Brain microvascular endothelial cell (primary cell): Measurements from ENCODE around the gene ARHGAP26.
"Not testable (repeated sequence)": the region's sequence is repeated elsewhere in the genome, so short reads cannot be mapped to it uniquely, and the experiment has no call there.

ENCODE experiments used
- DNase-seq: peaks from one replicate; pipeline ENCODE4 v3.0.0-alpha.2; 2020
- H3K27ac ChIP-seq: fragments of 250-450 bp; sonication (Bioruptor Pico); 2 replicates; pipeline ENCODE4 v1.5.1; 2020; ENCODE audit warnings: mild to moderate bottlenecking, moderate library complexity
- H3K27me3 ChIP-seq: fragments of 250-450 bp; sonication (Bioruptor Pico); replicated peaks from 2 replicates; pipeline ENCODE4 v1.5.1; 2020; ENCODE audit warnings: mild to moderate bottlenecking
- H3K36me3 ChIP-seq: fragments of 250-450 bp; sonication (Bioruptor Pico); replicated peaks from 2 replicates; pipeline ENCODE4 v1.5.1; 2020; ENCODE audit warnings: mild to moderate bottlenecking
- H3K4me3 ChIP-seq: 2 replicates; pipeline ENCODE4 v1.5.1; 2011; ENCODE audit warnings: low read depth, mild to moderate bottlenecking, control low read depth, low read length, moderate library complexity
- CTCF ChIP-seq: IDR thresholded peaks from 2 replicates; pipeline ENCODE4 v1.5.1; 2011; ENCODE audit warnings: low read depth, mild to moderate bottlenecking, moderate library complexity, low read length, control low read depth, inconsistent platforms; ENCODE audit errors: missing control alignments
- in situ Hi-C: cut with HindIII; loops from 2 replicates; pipeline ENCODE4 v1.10.0; 2017; ENCODE audit warnings: low sequenced_read_pairs, low pct_ligation_motif_present

The ARHGAP26 gene

GRCh38 chr5:142981475-142981874 is 211.3 kb downstream of the ARHGAP26 start:
- DNase-seq: no peak
- no peak overlapping the region for H3K4me3 ChIP-seq
- in situ Hi-C loops: no loop called here
- H3K36me3 ChIP-seq: no peaks in the 10 kb centered on the region
- peak overlapping the region; percentile 76 for H3K27ac ChIP-seq
- no peak for TF ChIP-seq CTCF
- no peaks in the 10 kb centered on the region for H3K27me3 ChIP-seq

- no peak overlapping the region for H3K4me3 ChIP-seq
- DNase-seq: peak; percentile 69
- peak overlapping the region; percentile 76 for H3K27ac ChIP-seq
- in situ Hi-C loops: no loop called here
- no peak for TF ChIP-seq CTCF
- H3K36me3 ChIP-seq: no peaks in the 10 kb centered on the region
- H3K27me3 ChIP-seq: no peaks in the 10 kb centered on the region
These were observed 212.0 kb downstream of the ARHGAP26 start for GRCh38 chr5:142981886-142982820.

- H3K27ac ChIP-seq: peak overlapping the region; percentile 76
- DNase-seq: no peak
- in situ Hi-C loops: no loop called here
- no peaks in the 10 kb centered on the region for H3K27me3 ChIP-seq
- TF ChIP-seq CTCF: no peak
- H3K4me3 ChIP-seq: no peak overlapping the region
- no peaks in the 10 kb centered on the region for H3K36me3 ChIP-seq
These were observed 212.6 kb downstream of the ARHGAP26 start for GRCh38 chr5:142982821-142983200.

GRCh38 chr5:142984011-142984410 is 213.8 kb downstream of the ARHGAP26 start:
- H3K27ac ChIP-seq: no peak overlapping the region
- in situ Hi-C loops: no loop called here
- no peak overlapping the region for H3K4me3 ChIP-seq
- no peaks in the 10 kb centered on the region for H3K36me3 ChIP-seq
- H3K27me3 ChIP-seq: no peaks in the 10 kb centered on the region
- DNase-seq: no peak
- TF ChIP-seq CTCF: no peak

- H3K27me3 ChIP-seq: no peaks in the 10 kb centered on the region
- H3K27ac ChIP-seq: no peak overlapping the region
- no peak for TF ChIP-seq CTCF
- DNase-seq: no peak
- in situ Hi-C loops: no loop called here
- H3K36me3 ChIP-seq: no peaks in the 10 kb centered on the region
- no peak overlapping the region for H3K4me3 ChIP-seq
These were observed 214.3 kb downstream of the ARHGAP26 start for GRCh38 chr5:142984525-142984924.

GRCh38 chr5:142989270-142989669 is 219.1 kb downstream of the ARHGAP26 start:
- H3K27me3 ChIP-seq, in situ Hi-C loops, DNase-seq: not testable (repeated sequence)

GRCh38 chr5:142990073-142990472 is 219.9 kb downstream of the ARHGAP26 start:
- H3K27me3 ChIP-seq, H3K36me3 ChIP-seq, H3K4me3 ChIP-seq, in situ Hi-C loops, DNase-seq, H3K27ac ChIP-seq: not testable (repeated sequence)

More at GRCh38 chr5:142989270-142989669, 219.1 kb downstream of the ARHGAP26 start:
- H3K27ac ChIP-seq, H3K4me3 ChIP-seq, H3K36me3 ChIP-seq: not testable (repeated sequence)
